Ectodermal cell (in vitro differentiated cells): ENCODE results near the gene NACC2.

Source experiments
- H3K27ac ChIP-seq: 2 replicates; pipeline ENCODE4 v1.7.0; 2013; ENCODE audit warnings: mild to moderate bottlenecking, low read depth, low read length; ENCODE audit not compliant: insufficient read depth, poor library complexity, severe bottlenecking
- H3K27me3 ChIP-seq: 2 replicates; pipeline ENCODE4 v1.7.0; 2013; ENCODE audit warnings: mild to moderate bottlenecking, low read length; ENCODE audit not compliant: insufficient read depth, control insufficient read depth, poor library complexity, severe bottlenecking
- H3K36me3 ChIP-seq: one replicate; pipeline ENCODE4 v1.7.0; 2013; ENCODE audit warnings: low read length; ENCODE audit not compliant: control insufficient read depth, insufficient read depth
- H3K4me1 ChIP-seq: one replicate; pipeline ENCODE4 v1.7.0; 2013; ENCODE audit warnings: low read length; ENCODE audit not compliant: control insufficient read depth, insufficient read depth
- H3K4me3 ChIP-seq: 2 replicates; pipeline ENCODE4 v1.7.0; 2013; ENCODE audit warnings: low read depth, low read length, control low read depth; ENCODE audit not compliant: insufficient read depth
- H3K9me3 ChIP-seq: 2 replicates; pipeline ENCODE4 v1.7.0; 2013; ENCODE audit warnings: mild to moderate bottlenecking, low read length, moderate library complexity; ENCODE audit not compliant: control insufficient read depth
- WGBS, 2 experiments: methylation state at CpG; one replicate each; pipeline ENCODE4 v1.1.7; 2013; ENCODE audit warnings: missing lambda C conversion rate in 2 of 2; 5-methylcytosine and 5-hydroxymethylcytosine counted together

The NACC2 gene

DNA sequence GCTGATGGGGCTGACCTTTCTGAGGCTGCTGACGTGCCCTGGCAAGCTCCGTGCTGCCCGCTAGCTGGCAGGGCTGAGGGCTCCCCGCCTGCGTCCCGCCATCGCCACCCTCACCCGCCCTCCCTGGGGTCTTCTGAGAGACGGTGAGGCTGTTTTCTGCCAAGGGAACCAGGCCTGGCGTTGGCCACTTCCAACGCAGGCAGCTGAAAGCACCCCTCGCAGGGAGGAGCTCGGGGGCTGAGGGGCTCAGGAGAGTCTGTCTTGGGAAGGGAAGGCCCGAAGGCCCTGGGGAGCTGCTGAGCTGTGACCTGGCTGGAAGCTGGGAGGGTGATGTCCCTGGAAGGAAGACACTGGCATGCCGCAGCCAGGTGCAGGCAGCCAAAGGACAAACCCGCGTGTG, 33.3 kb upstream of the NACC2 start:
- H3K4me3 ChIP-seq: no peak overlapping the region
- 90 to 92% methylated on average over 17 of the region's 17 CpGs for WGBS, 2 experiments
- no peaks in the 10 kb centered on the region for H3K36me3 ChIP-seq
- H3K9me3 ChIP-seq: no peaks in the 10 kb centered on the region
- H3K27ac ChIP-seq: no peak overlapping the region
- peaks cover 9% of the 10 kb centered on the region for H3K27me3 ChIP-seq
- H3K4me1 ChIP-seq: peaks cover 1% of the 10 kb centered on the region

DNA sequence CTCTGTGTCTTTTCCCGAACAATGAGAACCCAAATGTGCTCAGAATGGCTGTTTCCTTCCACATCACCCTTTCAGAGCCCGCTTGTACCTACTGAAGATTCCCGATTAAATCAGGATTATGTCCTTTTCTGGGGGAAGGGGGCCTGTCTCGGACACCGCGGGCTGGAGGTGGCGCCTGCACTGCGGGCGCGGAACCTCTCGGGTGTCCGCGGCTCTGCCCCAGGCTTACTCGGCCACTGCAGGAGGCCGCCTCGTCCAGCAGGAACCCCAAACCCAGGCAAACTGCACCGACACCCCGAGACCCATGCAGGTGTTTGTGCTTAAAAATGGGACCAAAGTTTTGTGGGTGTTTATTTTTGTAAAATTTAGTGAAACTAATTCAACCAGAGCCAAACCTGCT, 32.2 kb upstream of the NACC2 start:
- WGBS, 2 experiments: 92 to 94% methylated on average over 18 of the region's 18 CpGs

DNA sequence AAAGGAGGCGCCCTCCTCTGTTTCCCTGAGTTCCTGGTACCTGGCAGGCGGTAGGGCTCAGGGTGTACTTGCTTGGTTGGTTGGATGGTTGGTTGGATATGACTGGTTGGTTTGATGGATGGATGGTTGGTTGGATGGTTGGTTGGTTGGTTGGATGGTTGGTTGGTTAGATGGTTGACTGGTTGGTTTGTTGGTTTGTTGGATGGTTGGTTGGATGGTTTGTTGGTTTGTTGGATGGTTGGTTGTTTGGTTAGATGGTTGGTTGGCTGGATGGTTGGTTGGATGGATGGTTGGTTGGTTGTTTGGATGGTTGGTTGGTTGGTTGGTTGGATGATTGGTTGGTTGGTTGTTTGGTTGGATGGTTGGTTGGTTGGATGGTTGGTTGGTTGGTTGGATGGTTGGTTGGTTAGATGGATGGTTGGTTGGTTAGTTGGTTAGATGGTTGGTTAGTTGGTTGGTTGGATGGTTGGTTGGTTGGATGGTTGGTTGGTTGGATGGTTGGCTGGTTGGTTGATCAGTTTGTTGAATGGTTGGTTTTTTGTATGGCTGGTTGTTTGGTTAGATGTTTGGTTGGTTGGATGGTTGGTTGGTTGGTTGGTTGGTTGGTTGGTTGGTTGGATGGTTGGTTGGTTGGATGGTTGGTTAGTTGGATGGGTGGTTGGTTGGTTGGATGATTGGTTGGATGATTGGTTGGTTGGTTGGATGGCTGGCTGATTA, 30.0 kb upstream of the NACC2 start:
- no peaks in the 10 kb centered on the region for H3K36me3 ChIP-seq
- no peaks in the 10 kb centered on the region for H3K4me1 ChIP-seq
- H3K4me3 ChIP-seq: no peak overlapping the region
- H3K27ac ChIP-seq: no peak overlapping the region
- 93 to 94% methylated on average over 2 of the region's 2 CpGs for WGBS, 2 experiments
- H3K27me3 ChIP-seq: no peaks in the 10 kb centered on the region
- no peaks in the 10 kb centered on the region for H3K9me3 ChIP-seq

More for the DNA sequence above, 32.2 kb upstream of the NACC2 start:
- H3K36me3 ChIP-seq: no peaks in the 10 kb centered on the region
- H3K27ac ChIP-seq: no peak overlapping the region
- H3K9me3 ChIP-seq: no peaks in the 10 kb centered on the region
- H3K4me3 ChIP-seq: no peak overlapping the region
- H3K27me3 ChIP-seq: peaks cover under 1% of the 10 kb centered on the region
- H3K4me1 ChIP-seq: no peaks in the 10 kb centered on the region

DNA sequence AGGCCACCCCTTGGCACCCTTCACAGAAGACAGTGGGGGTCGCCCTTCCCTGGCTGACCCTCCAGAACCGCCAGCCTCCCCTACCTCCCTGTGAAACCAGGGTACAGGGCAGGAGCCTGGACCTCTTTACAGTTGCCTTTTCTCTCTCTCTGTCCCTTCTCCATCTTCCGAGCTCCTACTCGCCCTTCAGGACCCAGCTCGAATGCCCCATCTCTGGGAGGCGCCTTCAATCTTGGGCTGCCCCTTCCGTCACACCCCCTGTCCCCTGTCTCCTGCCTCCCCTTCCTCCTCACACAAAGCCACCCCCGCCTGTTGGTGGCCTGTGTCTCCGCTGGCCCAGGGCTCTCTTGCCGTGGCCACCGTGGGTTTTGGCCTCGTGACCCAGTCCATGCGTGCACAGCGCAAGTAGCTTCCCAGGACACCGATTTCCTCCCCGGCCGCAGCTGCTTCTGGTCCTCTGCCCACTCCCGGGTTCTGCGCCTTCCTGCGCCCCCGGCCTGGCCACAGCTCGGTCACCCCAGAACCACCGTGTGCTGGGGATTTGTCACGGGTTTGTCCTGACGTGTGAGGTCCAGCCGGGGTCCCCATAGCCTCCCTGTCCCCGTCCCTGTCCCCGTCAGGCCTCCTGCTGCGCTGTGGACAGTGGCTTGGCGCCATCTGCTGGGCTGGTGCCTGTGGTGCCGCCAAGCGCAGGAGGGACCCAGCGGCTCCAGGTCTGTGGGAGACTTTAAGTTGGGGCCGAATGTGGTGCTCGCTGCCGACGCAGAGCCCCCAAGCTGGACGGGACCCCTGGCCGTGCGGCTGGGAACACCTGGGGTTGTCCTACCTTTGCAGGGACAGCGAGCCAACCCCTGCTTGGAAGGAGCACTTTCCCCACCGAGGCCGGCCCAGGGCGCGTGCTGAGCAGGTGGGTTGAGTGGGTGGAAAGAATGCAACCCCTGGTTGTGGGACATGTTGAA, 27.6 kb upstream of the NACC2 start:
- peaks cover 1% of the 10 kb centered on the region for H3K4me1 ChIP-seq
- no peak overlapping the region for H3K4me3 ChIP-seq
- H3K9me3 ChIP-seq: no peaks in the 10 kb centered on the region
- H3K27ac ChIP-seq: no peak overlapping the region
- no peaks in the 10 kb centered on the region for H3K36me3 ChIP-seq
- no peaks in the 10 kb centered on the region for H3K27me3 ChIP-seq
- WGBS, 2 experiments: 47% methylated on average over 45 of the region's 45 CpGs

DNA sequence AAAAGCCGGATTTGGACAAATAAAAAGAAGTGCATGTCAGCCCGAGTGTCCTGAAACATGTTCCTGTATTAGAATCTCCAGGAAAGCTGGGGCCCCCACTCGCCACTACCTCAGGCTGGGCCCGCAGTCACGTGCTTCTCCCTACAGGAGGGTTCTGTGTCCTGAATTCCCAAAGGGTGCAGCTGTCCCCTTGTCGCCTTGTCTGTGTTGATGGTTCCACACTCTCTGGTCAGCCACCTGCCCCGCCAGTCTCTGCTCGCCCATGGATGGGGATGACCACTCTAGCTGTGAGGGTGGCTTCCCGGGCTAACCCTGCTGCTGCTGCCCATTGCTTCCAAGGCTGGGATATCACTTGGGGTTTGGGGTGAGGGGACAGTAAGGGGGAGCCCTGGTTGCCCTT, 26.7 kb upstream of the NACC2 start:
- Histone ChIP-seq H3K27me3 (no peaks in the 10 kb centered on the region), H3K36me3 (no peaks in the 10 kb centered on the region), H3K4me3 (no peak overlapping the region), H3K4me1 (peaks cover 9% of the 10 kb centered on the region), H3K9me3 (no peaks in the 10 kb centered on the region), H3K27ac (no peak overlapping the region)
- WGBS, 2 experiments: 93 to 96% methylated on average over 9 of the region's 9 CpGs

DNA sequence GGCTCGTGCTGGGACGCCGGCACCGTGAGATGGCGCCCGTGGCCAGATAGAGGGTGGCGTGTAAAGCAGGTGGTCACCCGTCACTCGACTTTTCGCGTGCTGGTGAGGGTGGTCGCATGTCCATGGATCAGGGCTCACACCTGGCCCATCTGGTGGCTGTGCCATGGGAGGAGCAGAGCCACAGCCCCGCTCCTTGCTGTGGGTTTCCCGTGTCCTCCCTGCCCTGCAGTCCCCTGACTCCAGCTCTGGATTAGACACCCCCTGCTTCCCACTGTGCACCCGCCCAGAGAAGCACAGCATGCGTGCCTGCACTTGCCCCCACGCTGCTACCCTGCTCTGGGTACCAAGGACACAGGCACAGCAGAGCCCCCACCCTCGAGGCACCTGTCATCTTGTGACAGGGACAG, 25.4 kb upstream of the NACC2 start:
- Histone ChIP-seq H3K9me3 (no peaks in the 10 kb centered on the region), H3K4me1 (peaks cover 12% of the 10 kb centered on the region), H3K27me3 (no peaks in the 10 kb centered on the region), H3K4me3 (no peak overlapping the region), H3K36me3 (peaks cover 8% of the 10 kb centered on the region), H3K27ac (no peak overlapping the region)
- 95 to 96% methylated on average over 18 of the region's 18 CpGs for WGBS, 2 experiments

DNA sequence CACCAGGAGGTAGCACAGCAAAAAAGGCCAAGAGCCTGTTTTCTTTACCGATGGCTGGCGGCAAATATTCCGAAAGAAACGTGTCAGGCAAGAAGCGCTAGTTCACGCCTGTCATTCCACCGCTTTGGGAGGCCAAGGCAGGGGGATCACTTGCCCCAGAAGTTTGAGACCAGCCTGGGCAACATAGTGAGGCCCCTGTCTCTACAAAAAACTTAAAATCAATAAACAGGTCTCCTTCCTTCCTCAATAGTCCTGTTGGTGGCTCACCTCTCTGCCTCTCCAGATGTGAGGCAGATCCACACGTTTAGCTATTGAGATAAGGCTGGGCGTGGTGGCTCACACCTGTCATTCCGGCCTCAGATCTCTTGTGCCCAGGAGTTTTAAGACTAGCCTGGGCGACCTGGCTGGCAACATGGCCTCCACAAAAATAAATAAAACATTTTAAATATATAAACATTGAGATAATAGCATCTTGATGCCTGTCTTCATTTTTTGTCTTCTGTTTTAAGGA, 24.8 kb upstream of the NACC2 start:
- H3K27ac ChIP-seq: no peak overlapping the region
- no peaks in the 10 kb centered on the region for H3K9me3 ChIP-seq
- H3K4me3 ChIP-seq: peak overlapping the region; percentile 74
- peaks cover 8% of the 10 kb centered on the region for H3K36me3 ChIP-seq
- peaks cover 12% of the 10 kb centered on the region for H3K4me1 ChIP-seq
- no peaks in the 10 kb centered on the region for H3K27me3 ChIP-seq
- 75 to 80% methylated on average over 10 of the region's 11 CpGs for WGBS, 2 experiments

DNA sequence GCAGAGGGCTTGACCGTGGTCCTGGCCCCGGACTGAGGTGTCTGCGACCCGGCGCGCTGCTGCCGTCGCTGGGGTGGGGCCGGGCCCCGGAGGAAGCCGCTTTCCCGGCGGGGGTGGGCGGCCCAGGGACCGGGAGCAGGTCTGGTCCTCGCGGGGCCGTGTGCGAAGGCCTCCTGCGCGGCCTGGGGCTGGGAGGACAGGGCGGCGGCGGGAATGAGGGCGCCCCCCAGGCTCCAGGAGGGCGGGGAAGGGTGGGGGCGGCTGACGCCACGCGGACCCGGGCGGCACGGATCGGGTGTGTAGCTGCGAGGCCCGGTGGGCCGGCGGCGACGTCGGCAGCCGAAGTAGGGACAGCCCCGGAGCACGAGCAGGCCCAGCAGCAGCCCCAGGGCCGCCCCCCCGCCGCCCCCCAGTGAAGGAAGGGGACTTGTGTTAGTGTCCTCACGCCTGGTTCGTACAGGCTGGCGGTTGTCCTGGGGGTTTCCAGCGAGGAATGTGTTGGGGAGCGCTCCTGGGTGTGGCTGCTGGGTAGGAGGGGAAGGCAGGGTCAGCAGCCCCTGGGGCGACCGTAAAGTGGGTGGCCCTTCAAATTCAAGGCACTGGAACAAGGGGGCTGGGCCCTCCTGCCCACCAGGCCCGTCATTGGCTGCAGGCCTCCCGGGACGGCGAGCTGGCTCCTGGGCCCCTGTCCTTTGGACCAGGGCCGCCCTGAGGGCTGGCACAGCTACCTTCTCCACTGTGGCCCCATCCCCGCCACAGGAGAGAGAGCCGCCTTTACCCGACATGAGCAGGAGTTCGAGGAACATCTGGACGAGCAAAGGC, 24.2 kb upstream of the NACC2 start:
- no peaks in the 10 kb centered on the region for H3K27me3 ChIP-seq
- H3K9me3 ChIP-seq: no peaks in the 10 kb centered on the region
- no peak overlapping the region for H3K27ac ChIP-seq
- peak overlapping the region; percentile 74 for H3K4me3 ChIP-seq
- H3K36me3 ChIP-seq: peaks cover 8% of the 10 kb centered on the region
- peaks cover 12% of the 10 kb centered on the region for H3K4me1 ChIP-seq
- WGBS, 2 experiments: 3 to 4% methylated on average over 64 of the region's 64 CpGs

DNA sequence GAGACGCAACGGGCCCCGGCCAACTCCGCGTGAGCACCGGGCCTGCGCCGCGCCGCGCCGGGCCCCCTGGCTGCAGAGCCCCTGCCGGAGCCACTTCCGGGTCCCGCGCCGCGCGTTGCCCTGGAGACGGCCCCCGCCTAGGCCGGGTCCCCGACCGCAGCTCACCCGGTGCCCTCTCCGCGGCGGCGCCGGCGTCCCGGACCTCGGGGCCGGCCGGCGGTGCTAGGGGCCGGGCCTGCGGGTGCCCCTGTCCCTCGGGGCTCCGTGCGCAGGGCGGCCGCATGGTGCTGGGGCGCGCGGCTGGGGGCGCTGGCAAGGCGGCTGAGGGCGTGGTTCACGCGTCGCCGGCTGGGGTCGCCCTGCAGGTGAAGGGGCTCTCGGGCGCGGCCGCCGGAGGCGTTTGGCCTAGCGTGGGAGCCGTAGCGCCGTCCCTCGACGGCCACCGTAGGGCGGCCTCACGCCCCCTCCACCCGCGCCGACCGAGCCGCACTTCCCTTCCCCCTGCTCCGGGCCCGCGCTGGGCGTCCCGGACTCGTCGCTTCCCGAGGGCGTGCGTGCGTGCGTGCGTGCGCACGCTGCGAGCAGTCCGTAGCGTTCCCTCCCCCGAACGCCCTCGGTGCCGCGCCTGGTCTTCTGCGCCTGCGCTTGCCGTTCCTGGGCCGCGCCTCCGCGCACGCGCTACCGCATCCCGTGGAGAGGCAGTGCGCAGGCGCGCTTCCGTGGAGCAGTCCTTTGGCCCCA, 23.4 kb upstream of the NACC2 start, which contains the start of gene TMEM250:
Gene TMEM250 (minus strand): TSS at position 556 of the 741 bp plus-strand sequence. CDS start 1,975 bp downstream, outside the sequence.
- WGBS, 2 experiments: 0% methylated on average over 112 of the region's 112 CpGs
- peaks cover 8% of the 10 kb centered on the region for H3K36me3 ChIP-seq
- H3K9me3 ChIP-seq: no peaks in the 10 kb centered on the region
- peak within 1 kb of the TSS; percentile 69 for H3K27ac ChIP-seq
- no peaks in the 10 kb centered on the region for H3K27me3 ChIP-seq
- H3K4me1 ChIP-seq: peaks cover 12% of the 10 kb centered on the region
- peak within 1 kb of the TSS; percentile 74 for H3K4me3 ChIP-seq
